ENCODE data around the gene FLNB.

Gene FLNB

DNA sequence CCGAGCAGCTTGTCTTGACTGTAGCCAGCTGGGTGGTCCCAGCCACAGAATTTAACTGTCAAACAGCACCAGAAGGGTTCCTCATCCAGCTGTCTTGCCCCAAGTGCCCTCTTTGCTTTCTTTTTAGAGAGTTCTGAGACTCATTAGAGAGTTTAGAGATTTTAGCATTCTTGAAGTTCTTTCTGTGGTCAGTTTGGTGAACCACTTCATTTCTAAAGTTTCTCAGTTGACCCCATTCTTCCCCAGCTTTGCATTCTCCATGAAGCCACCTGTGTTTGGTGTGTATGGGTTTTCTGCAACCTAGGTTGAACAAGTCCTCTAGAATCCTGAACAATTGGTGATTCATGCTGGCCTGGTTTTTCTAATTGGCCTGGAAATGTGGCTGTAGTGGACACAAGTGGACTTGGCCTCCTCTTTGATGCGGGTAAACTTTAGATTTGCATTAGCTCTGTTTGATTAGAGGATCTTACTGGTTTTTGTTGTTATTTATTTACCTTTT is 33.7 kb downstream of the FLNB start:
- TF ChIP-seq, protein P1, sequence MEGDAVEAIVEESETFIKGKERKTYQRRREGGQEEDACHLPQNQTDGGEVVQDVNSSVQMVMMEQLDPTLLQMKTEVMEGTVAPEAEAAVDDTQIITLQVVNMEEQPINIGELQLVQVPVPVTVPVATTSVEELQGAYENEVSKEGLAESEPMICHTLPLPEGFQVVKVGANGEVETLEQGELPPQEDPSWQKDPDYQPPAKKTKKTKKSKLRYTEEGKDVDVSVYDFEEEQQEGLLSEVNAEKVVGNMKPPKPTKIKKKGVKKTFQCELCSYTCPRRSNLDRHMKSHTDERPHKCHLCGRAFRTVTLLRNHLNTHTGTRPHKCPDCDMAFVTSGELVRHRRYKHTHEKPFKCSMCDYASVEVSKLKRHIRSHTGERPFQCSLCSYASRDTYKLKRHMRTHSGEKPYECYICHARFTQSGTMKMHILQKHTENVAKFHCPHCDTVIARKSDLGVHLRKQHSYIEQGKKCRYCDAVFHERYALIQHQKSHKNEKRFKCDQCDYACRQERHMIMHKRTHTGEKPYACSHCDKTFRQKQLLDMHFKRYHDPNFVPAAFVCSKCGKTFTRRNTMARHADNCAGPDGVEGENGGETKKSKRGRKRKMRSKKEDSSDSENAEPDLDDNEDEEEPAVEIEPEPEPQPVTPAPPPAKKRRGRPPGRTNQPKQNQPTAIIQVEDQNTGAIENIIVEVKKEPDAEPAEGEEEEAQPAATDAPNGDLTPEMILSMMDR (IDR thresholded peaks at IDR 0.05), result no peak
- Histone ChIP-seq H3K9me3 (no peaks in the 10 kb centered on the region), H3K36me3 (no peaks in the 10 kb centered on the region), H3K4me1 (ENCODE audit: control insufficient read depth in 1 of 2, insufficient read depth in 1 of 2, low read depth in 1 of 2, low read length in 1 of 2) (no peaks in the 10 kb centered on the region), H3K27ac (no peak overlapping the region), H3K4me3 (ENCODE audit: low read depth in 1 of 2, low read length in 1 of 2) (no peak overlapping the region), H3K27me3 (no peaks in the 10 kb centered on the region)

DNA sequence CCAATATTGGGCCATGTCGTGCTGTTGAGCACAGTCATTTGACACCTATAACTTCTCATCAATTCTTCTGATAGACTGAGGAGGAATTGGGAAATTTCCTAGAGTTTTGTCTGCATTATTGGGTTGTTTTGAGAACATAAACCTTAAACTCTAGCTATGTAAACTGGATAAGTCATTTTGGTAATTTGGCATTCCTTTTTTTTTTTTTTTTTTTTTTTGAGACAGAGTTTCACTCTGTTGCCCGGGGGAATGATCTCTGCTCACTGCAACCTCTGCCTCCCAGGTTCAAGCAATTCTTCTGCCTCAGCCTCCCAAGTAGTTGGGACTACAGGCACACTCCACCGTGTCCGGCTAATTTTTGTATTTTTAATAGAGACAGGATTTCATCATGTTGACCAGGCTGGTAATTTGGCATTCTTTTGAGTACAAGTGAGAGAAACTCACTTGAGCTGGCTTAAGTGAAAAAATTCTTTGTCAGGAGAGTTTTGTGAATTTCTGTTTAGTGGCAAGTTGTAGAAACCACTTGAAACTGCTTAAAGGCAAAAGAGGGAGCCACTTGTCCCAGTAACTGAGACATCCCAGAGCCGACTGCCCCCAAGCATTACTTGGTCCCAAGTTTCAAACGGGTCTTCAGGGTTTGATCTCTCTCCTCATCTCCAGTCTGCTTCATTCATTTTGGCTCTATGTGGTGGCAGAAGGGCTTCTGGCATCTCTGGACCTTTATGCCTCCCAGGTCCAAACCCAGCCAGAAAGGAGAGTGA is 34.9 kb downstream of the FLNB start:
- H3K4me3 ChIP-seq (ENCODE audit: low read depth in 1 of 2, low read length in 1 of 2), result no peak overlapping the region

DNA sequence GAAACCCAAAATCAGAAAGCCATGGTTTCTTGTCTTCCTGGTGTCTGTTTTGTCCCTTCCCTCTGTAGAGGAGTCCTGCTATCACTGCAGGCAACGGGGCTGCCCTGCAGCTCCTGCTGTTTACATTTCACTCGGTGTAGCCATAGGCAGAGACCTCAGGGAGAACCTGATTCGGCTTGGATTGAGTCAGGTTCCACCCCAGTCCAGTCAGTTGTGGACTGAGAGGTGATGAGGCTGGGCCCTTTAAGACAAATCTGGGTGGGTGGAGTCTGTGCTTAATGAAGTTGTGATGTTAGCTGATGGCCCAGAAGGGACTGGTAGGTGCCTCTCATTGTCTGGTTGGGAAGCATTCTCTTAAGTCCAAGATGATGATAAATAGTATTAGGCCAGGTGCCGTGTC is 35.7 kb downstream of the FLNB start:
- Histone ChIP-seq H3K9me3 (no peaks in the 10 kb centered on the region), H3K36me3 (no peaks in the 10 kb centered on the region), H3K4me3 (ENCODE audit: low read depth in 1 of 2, low read length in 1 of 2) (no peak overlapping the region), H3K4me1 (ENCODE audit: control insufficient read depth in 1 of 2, insufficient read depth in 1 of 2, low read depth in 1 of 2, low read length in 1 of 2) (no peaks in the 10 kb centered on the region), H3K27me3 (no peaks in the 10 kb centered on the region), H3K27ac (no peak overlapping the region)
- TF ChIP-seq, protein P1 (IDR thresholded peaks at IDR 0.05), result no peak

More for the DNA sequence above, 34.9 kb downstream of the FLNB start:
- Histone ChIP-seq H3K27me3 (no peaks in the 10 kb centered on the region), H3K9me3 (no peaks in the 10 kb centered on the region), H3K4me1 (ENCODE audit: control insufficient read depth in 1 of 2, insufficient read depth in 1 of 2, low read depth in 1 of 2, low read length in 1 of 2) (no peaks in the 10 kb centered on the region), H3K36me3 (no peaks in the 10 kb centered on the region), H3K27ac (no peak overlapping the region)
- TF ChIP-seq, protein P1 (IDR thresholded peaks at IDR 0.05), result no peak

GRCh38 chr3:58044691-58045483 is 36.7 kb downstream of the FLNB start:
- H3K27ac ChIP-seq, result no peak overlapping the region
- H3K4me3 ChIP-seq (ENCODE audit: low read depth in 1 of 2, low read length in 1 of 2), result no peak overlapping the region
- no peaks in the 10 kb centered on the region for H3K36me3 ChIP-seq
- H3K9me3 ChIP-seq, result no peaks in the 10 kb centered on the region
- no peaks in the 10 kb centered on the region for H3K27me3 ChIP-seq
- TF ChIP-seq, protein P1 (IDR thresholded peaks at IDR 0.05), result no peak
- no peaks in the 10 kb centered on the region for H3K4me1 ChIP-seq (ENCODE audit: control insufficient read depth in 1 of 2, insufficient read depth in 1 of 2, low read depth in 1 of 2, low read length in 1 of 2)

DNA sequence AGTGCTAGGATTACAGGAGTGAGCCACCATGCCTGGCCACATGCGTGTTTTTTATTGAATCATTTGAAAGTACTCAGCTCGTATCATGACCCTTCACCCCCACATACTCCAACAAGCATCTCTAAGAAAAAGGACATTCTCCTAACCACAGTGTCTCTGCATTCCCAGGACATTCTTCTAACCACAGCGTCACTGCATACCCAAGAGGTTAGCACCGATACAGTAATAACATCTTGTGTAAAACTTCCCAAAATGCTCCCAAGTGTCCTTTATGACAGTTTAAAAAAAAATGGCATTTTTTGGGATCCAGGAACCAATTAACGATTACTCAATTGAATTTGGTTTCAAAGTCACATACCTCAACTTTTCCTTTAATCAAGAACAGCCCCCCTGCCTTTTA is 39.6 kb downstream of the FLNB start:
- H3K27me3 ChIP-seq, result no peaks in the 10 kb centered on the region
- H3K4me3 ChIP-seq (ENCODE audit: low read depth in 1 of 2, low read length in 1 of 2), result no peak overlapping the region

More for the DNA sequence above, 39.6 kb downstream of the FLNB start:
- Histone ChIP-seq H3K36me3 (no peaks in the 10 kb centered on the region), H3K4me1 (ENCODE audit: control insufficient read depth in 1 of 2, insufficient read depth in 1 of 2, low read depth in 1 of 2, low read length in 1 of 2) (peaks cover 0 to 3% of the 10 kb centered on the region in 2 experiments), H3K9me3 (no peaks in the 10 kb centered on the region), H3K27ac (no peak overlapping the region)
- TF ChIP-seq, protein P1 (IDR thresholded peaks at IDR 0.05), result no peak
